Effector memory CD4-positive, alpha-beta T cell (primary cell): ENCODE measurements around the gene TBC1D3K.
"Not testable (repeated sequence)": the region's sequence is repeated elsewhere in the genome, so short reads cannot be mapped to it uniquely, and the experiment has no call there.

ENCODE experiments used
- DNase-seq, 3 donors: peaks; one replicate each; pipeline ENCODE4 v3.0.0-alpha.2; 2020
- H3K27ac ChIP-seq: 2 replicates; pipeline ENCODE4 v1.7.0; 2013; ENCODE audit warnings: mild to moderate bottlenecking, low read length, moderate library complexity; ENCODE audit not compliant: insufficient read depth, poor library complexity, severe bottlenecking
- H3K27me3 ChIP-seq: replicated peaks from 2 replicates; pipeline ENCODE4 v1.7.0; 2013; ENCODE audit warnings: mild to moderate bottlenecking, low read length; ENCODE audit not compliant: insufficient read depth, control insufficient read depth, poor library complexity, severe bottlenecking
- H3K36me3 ChIP-seq: 2 replicates; pipeline ENCODE4 v1.7.0; 2013; ENCODE audit warnings: mild to moderate bottlenecking, low read length, moderate library complexity; ENCODE audit not compliant: control insufficient read depth, insufficient read depth
- H3K4me1 ChIP-seq: 2 replicates; pipeline ENCODE4 v1.7.0; 2013; ENCODE audit warnings: low read length, mild to moderate bottlenecking; ENCODE audit not compliant: control insufficient read depth, insufficient read depth, poor library complexity, severe bottlenecking
- H3K4me3 ChIP-seq: 2 replicates; pipeline ENCODE4 v1.7.0; 2013; ENCODE audit warnings: low read length, low read depth, mild to moderate bottlenecking; ENCODE audit not compliant: insufficient read depth, poor library complexity, severe bottlenecking
- H3K9me3 ChIP-seq: 2 replicates; pipeline ENCODE4 v1.7.0; 2013; ENCODE audit warnings: mild to moderate bottlenecking, low read length, moderate library complexity; ENCODE audit not compliant: control insufficient read depth
- total RNA-seq, 3 donors: gene quantifications; one replicate each; lab custom pipeline; 2026; lab: John Stamatoyannopoulos, UW

Gene TBC1D3K
- total RNA-seq: 0 reads per million in 3 donors

DNA sequence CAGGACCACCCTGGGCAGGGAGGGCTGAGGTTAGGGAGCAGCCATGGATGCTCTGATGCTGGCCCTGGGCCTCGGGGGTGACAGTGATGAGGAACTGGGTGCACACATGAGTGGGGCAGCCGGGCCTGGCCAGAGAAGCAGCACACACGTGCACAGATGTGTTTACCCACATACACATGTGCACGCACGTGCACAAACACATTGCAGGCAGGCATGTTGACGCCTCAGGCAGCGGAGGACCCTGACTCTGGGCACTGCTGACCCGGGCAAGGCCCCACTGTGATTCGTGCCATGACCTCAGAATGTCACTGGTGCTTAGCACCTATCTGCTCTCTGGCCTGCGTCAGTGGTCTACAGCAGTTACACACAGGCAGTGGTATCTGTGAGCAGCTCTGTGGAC is at the start of gene TBC1D3K:
Gene TBC1D3K, plus strand, starts transcription at position 301 of the 400 bp plus-strand sequence. CDS start 1,585 bp downstream, outside the sequence.
- H3K4me1 ChIP-seq, H3K36me3 ChIP-seq, H3K9me3 ChIP-seq, H3K27me3 ChIP-seq, DNase-seq, H3K4me3 ChIP-seq, H3K27ac ChIP-seq: not testable (repeated sequence)

DNA sequence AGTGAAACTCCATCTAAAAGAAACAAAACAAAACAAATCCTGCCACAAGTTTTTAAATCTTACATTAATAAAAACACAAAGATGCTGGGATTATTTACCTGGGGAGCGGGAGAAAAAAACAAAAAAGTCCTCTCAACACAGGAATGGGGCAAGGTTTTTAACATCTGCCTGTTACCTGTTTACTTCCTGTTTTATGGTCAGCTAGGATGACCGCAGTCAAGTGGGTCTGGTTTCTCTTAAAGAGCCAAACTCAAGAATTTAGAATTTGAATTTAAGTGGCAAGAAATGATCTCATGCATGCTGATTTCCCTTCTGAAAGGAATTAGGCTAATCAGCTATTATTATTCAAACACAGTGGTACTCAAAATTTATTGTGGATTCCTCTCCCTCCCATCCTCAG is 39.7 kb upstream of the TBC1D3K start:
- DNase-seq: no peak
- Histone ChIP-seq H3K27me3 (no peaks in the 10 kb centered on the region), H3K27ac (no peak overlapping the region), H3K9me3 (no peaks in the 10 kb centered on the region), H3K4me3 (no peak overlapping the region), H3K4me1 (no peaks in the 10 kb centered on the region), H3K36me3 (no peaks in the 10 kb centered on the region)

DNA sequence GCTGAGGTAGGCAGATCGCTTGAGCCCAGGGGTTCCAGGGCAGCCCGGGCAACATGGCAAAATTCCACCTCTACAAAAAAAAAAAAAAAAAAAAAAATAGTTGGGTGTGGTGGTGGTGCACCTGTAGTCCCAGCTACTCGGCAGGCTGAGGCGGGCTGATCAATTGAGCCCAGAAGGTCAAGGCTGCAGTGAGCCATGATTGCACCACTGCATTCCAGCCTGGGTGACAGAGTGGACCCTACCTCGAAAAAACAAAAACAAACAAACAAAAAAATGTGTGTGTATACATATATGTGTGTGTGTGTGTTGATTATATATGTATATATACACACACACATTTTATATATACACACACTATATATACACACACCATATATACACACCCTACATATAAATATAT is 39.1 kb upstream of the TBC1D3K start:
- DNase-seq: no peak
- Histone ChIP-seq H3K4me3 (no peak overlapping the region), H3K9me3 (no peaks in the 10 kb centered on the region), H3K27ac (no peak overlapping the region), H3K4me1 (no peaks in the 10 kb centered on the region), H3K27me3 (no peaks in the 10 kb centered on the region), H3K36me3 (no peaks in the 10 kb centered on the region)

GRCh38 chr17:37888881-37889280 is 35.3 kb upstream of the TBC1D3K start:
- DNase-seq: no peak

DNA sequence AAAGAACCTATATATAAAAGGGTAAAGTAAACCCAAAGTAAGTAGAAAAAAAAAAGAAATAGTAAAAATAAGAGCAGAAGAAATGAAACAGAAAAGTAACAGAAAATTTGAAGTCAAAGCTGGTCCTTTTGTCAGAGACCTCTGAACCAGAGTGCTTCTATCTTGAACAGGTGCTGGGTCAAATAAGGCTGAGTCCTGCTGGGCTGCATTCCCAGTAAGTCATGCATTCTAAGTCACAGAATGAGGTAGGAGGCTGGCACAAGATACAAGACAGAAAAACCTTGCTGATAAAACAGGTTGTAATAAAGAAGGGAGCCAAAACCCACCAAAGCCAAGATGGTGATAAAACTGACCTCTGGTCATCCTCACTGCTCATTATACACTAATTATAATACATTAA is 27.3 kb upstream of the TBC1D3K start:
- not testable (repeated sequence) for H3K9me3 ChIP-seq, H3K27ac ChIP-seq, H3K36me3 ChIP-seq, H3K4me1 ChIP-seq, H3K27me3 ChIP-seq, H3K4me3 ChIP-seq, DNase-seq

More at GRCh38 chr17:37888881-37889280, 35.3 kb upstream of the TBC1D3K start:
- Histone ChIP-seq H3K27me3 (no peaks in the 10 kb centered on the region), H3K27ac (no peak overlapping the region), H3K4me3 (no peak overlapping the region), H3K4me1 (no peaks in the 10 kb centered on the region), H3K36me3 (no peaks in the 10 kb centered on the region), H3K9me3 (no peaks in the 10 kb centered on the region)
